GM12872 (cell line): ENCODE measurements around the gene TBCB.

Experiments used
- TF ChIP-seq, protein P1 (sequence below): IDR thresholded peaks from 3 replicates; pipeline ENCODE4 v1.5.1; 2011; ENCODE audit warnings: low read depth, mild to moderate bottlenecking, low read length, moderate library complexity; ENCODE audit not compliant: insufficient read depth

Gene TBCB

DNA sequence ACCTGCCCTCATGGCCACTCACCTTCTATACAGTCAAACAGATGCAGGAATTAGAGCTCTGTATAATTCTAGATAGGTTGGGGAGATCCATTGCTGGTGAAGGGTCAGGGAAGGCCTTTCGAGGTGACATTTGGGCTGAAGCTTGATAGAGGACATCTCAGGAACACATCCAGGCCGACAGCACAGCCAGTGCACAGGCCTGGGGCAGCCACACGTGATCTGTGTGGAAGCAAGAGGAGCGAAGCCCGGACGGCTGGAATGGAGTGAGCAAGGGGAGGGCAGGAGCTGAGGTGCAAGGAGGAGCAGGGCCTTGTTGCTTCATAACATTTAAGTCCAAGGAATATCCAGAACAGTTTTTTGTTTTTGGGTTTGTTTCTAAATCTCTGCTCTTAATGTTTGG lies 8.8 kb upstream of the TBCB start:
- TF ChIP-seq, protein P1, sequence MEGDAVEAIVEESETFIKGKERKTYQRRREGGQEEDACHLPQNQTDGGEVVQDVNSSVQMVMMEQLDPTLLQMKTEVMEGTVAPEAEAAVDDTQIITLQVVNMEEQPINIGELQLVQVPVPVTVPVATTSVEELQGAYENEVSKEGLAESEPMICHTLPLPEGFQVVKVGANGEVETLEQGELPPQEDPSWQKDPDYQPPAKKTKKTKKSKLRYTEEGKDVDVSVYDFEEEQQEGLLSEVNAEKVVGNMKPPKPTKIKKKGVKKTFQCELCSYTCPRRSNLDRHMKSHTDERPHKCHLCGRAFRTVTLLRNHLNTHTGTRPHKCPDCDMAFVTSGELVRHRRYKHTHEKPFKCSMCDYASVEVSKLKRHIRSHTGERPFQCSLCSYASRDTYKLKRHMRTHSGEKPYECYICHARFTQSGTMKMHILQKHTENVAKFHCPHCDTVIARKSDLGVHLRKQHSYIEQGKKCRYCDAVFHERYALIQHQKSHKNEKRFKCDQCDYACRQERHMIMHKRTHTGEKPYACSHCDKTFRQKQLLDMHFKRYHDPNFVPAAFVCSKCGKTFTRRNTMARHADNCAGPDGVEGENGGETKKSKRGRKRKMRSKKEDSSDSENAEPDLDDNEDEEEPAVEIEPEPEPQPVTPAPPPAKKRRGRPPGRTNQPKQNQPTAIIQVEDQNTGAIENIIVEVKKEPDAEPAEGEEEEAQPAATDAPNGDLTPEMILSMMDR, result no peak

DNA sequence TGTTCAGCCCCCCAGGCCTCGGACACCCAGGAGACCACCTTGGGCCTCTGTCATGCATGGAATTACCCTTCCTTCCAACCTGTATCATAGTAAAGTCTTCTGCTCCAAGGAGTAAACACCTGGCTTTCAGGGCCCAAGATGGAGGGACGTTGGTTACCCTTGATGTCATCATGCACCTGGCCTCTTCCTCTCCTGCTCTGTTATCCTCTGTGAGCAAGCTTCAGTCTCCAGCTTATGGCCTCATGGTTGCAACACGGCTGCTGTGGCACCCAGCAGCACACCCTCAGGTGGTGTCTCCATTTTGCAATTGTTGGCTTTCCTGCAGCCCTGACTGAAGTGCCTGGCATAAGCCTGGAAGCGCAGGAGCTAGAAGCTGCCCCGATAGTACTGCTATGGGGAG lies 8.3 kb upstream of the TBCB start:
- TF ChIP-seq, protein P1, result no peak

DNA sequence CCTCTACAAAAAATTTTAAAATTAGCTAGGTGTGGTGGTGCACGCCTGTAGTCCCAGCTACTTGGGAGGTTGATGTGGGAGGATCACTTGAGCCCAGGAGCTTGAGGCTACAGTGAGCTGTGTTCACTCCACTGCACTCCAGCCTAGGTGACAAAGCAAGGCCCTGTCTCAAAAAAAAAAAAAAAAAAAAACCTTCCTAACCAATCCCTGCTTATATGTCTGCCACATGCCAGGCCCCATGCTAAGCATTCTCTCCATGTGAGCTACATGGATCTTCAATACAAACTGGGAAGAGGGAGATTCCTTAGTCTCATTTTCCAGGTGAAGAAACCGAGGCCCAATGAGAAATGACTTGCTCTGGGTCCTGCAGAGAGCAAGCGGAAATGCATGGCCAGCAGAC lies 6.6 kb upstream of the TBCB start:
- TF ChIP-seq, protein P1, result no peak

DNA sequence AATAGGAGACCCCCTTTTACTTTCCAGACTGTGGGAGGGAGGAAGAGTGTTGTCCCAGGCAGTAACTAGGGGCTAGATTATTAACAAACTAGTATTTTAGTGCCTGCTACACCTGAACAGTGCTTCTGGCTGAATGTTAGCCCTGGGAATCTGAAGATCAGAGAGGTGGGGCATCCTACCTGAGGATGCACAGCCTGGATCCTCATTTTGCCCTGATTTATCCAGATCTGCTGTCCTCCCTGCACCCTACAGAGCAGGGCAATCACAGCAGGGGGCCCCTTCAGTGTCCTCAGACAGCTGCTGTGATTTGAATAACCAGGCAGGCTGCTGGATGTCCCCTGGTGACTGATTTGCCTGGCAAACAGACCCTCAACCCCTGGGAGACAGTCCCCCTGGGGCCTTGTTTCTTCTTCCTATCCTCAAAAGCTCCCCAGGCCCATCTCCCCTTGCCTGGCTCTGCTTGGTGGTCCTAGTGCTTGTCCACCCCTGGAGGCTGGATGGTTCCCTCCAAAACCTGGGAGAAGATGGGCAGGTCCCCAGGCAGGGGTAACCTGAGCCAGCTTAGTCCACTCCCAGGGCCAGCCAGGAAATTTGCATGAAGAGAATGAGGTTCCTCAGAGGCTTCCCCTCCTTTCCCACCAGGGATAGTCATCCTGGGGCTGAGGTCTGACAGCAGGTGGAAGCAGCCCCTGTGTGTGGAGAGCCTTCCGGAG lies 4.6 kb upstream of the TBCB start, which contains the start of gene OVOL3:
OVOL3 (plus strand) TSS at position 657 of the 713 bp plus-strand sequence. CDS start 60 bp downstream, outside the sequence.
- TF ChIP-seq, protein P1, result no peak

DNA sequence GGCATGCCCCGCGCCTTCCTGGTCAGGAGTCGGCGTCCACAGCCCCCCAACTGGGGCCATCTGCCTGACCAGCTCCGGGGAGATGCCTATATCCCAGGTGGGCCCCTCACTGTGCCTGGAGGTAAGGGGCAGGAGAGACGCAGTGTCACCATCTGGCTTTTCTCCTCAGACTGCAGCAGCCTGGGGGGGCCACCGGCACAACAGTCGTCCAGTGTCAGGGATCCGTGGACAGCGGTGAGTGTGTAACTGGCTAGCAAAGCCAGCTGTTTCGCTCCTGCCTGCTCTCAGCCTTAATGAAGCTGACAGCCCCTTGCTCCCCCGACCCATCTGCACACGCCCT lies 4.1 kb upstream of the TBCB start:
- TF ChIP-seq, protein P1, result no peak

DNA sequence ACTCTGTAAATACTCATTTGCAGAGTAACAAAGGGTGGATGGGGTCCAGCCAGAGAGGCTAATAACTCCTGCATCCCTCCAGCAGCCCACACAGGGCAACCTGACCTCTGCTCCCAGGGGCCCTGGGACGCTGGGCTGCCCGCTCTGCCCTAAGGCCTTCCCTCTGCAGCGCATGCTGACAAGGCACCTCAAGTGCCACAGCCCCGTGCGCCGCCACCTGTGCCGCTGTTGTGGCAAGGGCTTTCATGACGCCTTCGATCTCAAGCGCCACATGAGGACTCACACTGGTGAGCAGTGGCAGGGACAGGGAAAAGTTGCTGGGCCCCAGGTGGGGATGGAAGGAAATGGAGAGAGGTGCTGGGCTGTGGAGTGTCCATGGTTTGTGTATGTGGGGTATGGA lies 2.6 kb upstream of the TBCB start:
- TF ChIP-seq, protein P1, result no peak

DNA sequence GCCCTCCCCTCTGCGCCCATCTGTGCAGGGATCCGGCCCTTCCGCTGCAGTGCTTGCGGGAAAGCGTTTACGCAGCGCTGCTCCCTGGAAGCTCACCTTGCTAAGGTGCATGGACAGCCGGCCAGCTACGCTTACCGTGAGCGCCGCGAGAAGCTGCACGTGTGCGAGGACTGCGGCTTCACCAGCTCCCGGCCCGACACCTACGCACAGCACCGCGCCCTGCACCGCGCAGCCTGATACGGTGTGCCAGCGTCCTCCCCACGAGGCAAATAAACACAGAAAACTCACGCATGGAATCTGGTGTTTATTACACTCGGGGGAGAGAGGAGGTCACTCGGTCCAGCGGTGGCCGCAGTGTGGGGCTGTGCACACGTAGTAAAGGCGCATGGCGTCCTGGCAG lies 1.8 kb upstream of the TBCB start:
- TF ChIP-seq, protein P1, result no peak
